ENCODE measurements around the gene FOXJ3.

FOXJ3 gene

DNA sequence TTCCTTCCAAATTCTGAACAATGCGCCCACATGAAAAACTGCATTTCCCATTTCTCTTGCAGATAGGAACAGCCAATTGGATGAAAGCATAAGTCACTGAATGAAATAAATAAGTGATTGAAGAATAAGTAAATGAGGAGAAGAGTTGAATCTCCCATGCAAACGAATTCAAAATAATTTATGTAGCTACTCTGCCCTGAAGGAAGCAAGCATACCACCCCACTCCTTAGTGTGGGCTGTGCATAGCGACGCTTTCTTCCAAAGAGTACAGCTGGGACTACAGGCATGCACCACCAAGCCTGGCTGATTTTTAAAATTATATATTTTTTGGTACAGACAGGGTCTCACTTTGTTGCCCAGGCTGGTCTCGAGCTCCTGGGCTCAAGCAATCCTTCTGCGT lies 29.1 kb upstream of the FOXJ3 start:
- H3K4me1 ChIP-seq (ENCODE audit: control insufficient read depth in 1 of 2, insufficient read depth in 2 of 2, low read length in 2 of 2) = no peaks in the 10 kb centered on the region
- H3K27me3 ChIP-seq (ENCODE audit: low read depth, low read length) = no peaks in the 10 kb centered on the region
- no peak overlapping the region for H3K27ac ChIP-seq (ENCODE audit: low read length)
- H3K4me3 ChIP-seq (ENCODE audit: low read depth in 1 of 2, low read length in 2 of 2) = no peak overlapping the region
- H3K9me3 ChIP-seq (ENCODE audit: control insufficient read depth in 1 of 2, low read length in 2 of 2) = no peaks in the 10 kb centered on the region
- H3K36me3 ChIP-seq (ENCODE audit: control insufficient read depth in 1 of 2, insufficient read depth in 2 of 2, low read length in 2 of 2) = no peaks in the 10 kb centered on the region

- Histone ChIP-seq H3K9me3 (ENCODE audit: control insufficient read depth in 1 of 2, low read length in 2 of 2) (no peaks in the 10 kb centered on the region), H3K4me1 (ENCODE audit: control insufficient read depth in 1 of 2, insufficient read depth in 2 of 2, low read length in 2 of 2) (no peaks in the 10 kb centered on the region), H3K36me3 (ENCODE audit: control insufficient read depth in 1 of 2, insufficient read depth in 2 of 2, low read length in 2 of 2) (no peaks in the 10 kb centered on the region), H3K27ac (ENCODE audit: low read length) (no peak overlapping the region), H3K4me3 (ENCODE audit: low read depth in 1 of 2, low read length in 2 of 2) (no peak overlapping the region), H3K27me3 (ENCODE audit: low read depth, low read length) (no peaks in the 10 kb centered on the region)
Measured at GRCh38 chr1:42359466-42359865, 24.4 kb upstream of the FOXJ3 start.

DNA sequence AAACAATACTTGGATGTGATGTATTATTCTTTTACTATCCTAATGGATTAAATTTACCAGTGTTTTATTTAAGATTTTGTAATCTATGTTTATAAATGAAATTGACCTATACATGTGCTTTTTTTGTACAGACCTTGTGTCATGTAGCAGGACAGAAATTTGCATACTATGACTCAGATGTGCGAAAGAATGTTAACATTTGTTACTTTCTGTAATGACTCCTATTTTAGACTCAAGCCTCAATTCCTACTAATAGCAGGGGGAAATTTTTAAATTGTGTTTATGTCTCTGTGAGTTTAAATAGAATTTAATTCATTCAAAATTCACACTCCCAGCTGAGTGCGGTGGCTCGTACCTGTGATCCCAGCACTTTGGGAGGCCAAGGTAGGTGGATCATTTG lies 23.8 kb upstream of the FOXJ3 start:
- no peaks in the 10 kb centered on the region for H3K27me3 ChIP-seq (ENCODE audit: low read depth, low read length)
- no peak overlapping the region for H3K4me3 ChIP-seq (ENCODE audit: low read depth in 1 of 2, low read length in 2 of 2)
- no peaks in the 10 kb centered on the region for H3K36me3 ChIP-seq (ENCODE audit: control insufficient read depth in 1 of 2, insufficient read depth in 2 of 2, low read length in 2 of 2)
- H3K4me1 ChIP-seq (ENCODE audit: control insufficient read depth in 1 of 2, insufficient read depth in 2 of 2, low read length in 2 of 2) = no peaks in the 10 kb centered on the region
- no peaks in the 10 kb centered on the region for H3K9me3 ChIP-seq (ENCODE audit: control insufficient read depth in 1 of 2, low read length in 2 of 2)
- H3K27ac ChIP-seq (ENCODE audit: low read length) = no peak overlapping the region

DNA sequence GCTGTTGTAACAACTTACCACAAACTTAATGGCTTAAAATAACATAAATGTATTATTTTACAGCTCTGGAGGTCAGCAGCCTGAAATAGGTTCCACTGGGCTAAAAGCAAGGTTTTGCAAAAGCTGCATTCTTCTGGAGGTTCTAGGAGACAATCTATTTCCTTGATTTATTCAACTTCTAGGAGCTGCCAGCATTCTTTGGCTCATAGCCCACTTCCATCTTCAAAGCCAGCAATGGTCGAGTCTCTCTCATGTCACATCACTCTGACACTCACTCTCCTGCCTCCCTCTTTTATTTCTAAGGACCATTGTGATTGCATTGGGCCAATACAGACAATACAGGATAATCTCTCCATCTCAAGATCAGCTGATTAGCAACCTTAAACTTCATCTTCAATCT lies 15.1 kb upstream of the FOXJ3 start:
- Histone ChIP-seq H3K27me3 (ENCODE audit: low read depth, low read length) (no peaks in the 10 kb centered on the region), H3K9me3 (ENCODE audit: control insufficient read depth in 1 of 2, low read length in 2 of 2) (no peaks in the 10 kb centered on the region), H3K36me3 (ENCODE audit: control insufficient read depth in 1 of 2, insufficient read depth in 2 of 2, low read length in 2 of 2) (no peaks in the 10 kb centered on the region), H3K4me1 (ENCODE audit: control insufficient read depth in 1 of 2, insufficient read depth in 2 of 2, low read length in 2 of 2) (no peaks in the 10 kb centered on the region), H3K27ac (ENCODE audit: low read length) (no peak overlapping the region), H3K4me3 (ENCODE audit: low read depth in 1 of 2, low read length in 2 of 2) (no peak overlapping the region)

DNA sequence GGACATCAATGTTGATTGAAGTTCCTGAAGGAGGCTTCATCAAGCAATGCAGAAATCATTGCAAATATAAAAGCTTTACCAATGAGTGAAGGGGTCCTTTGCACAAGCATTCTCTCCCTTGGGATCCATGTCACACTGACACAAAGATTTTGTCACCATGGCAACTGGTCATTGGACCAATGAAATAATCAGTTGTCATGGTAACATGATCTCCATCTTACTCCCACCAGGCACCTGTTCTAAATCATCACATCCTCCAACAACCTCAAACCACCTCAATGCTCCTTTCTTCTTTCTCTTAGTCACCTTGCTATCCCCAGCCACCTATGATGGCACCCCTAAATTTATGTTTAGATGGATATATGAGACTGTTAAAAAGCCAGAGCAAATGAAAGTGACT lies 13.5 kb upstream of the FOXJ3 start:
- no peaks in the 10 kb centered on the region for H3K4me1 ChIP-seq (ENCODE audit: control insufficient read depth in 1 of 2, insufficient read depth in 2 of 2, low read length in 2 of 2)
- no peaks in the 10 kb centered on the region for H3K27me3 ChIP-seq (ENCODE audit: low read depth, low read length)
- no peaks in the 10 kb centered on the region for H3K36me3 ChIP-seq (ENCODE audit: control insufficient read depth in 1 of 2, insufficient read depth in 2 of 2, low read length in 2 of 2)
- H3K9me3 ChIP-seq (ENCODE audit: control insufficient read depth in 1 of 2, low read length in 2 of 2) = no peaks in the 10 kb centered on the region
- H3K4me3 ChIP-seq (ENCODE audit: low read depth in 1 of 2, low read length in 2 of 2) = no peak overlapping the region
- no peak overlapping the region for H3K27ac ChIP-seq (ENCODE audit: low read length)

- no peaks in the 10 kb centered on the region for H3K27me3 ChIP-seq (ENCODE audit: low read depth, low read length)
- no peak overlapping the region for H3K4me3 ChIP-seq (ENCODE audit: low read depth in 1 of 2, low read length in 2 of 2)
- H3K27ac ChIP-seq (ENCODE audit: low read length) = no peak overlapping the region
- no peaks in the 10 kb centered on the region for H3K4me1 ChIP-seq (ENCODE audit: control insufficient read depth in 1 of 2, insufficient read depth in 2 of 2, low read length in 2 of 2)
- no peaks in the 10 kb centered on the region for H3K9me3 ChIP-seq (ENCODE audit: control insufficient read depth in 1 of 2, low read length in 2 of 2)
- H3K36me3 ChIP-seq (ENCODE audit: control insufficient read depth in 1 of 2, insufficient read depth in 2 of 2, low read length in 2 of 2) = no peaks in the 10 kb centered on the region
Measured at GRCh38 chr1:42343049-42343448, 8.0 kb upstream of the FOXJ3 start.

- H3K27ac ChIP-seq (ENCODE audit: low read length) = peak overlapping the region; percentile 51
- no peaks in the 10 kb centered on the region for H3K9me3 ChIP-seq (ENCODE audit: control insufficient read depth in 1 of 2, low read length in 2 of 2)
- H3K36me3 ChIP-seq (ENCODE audit: control insufficient read depth in 1 of 2, insufficient read depth in 2 of 2, low read length in 2 of 2) = no peaks in the 10 kb centered on the region
- no peaks in the 10 kb centered on the region for H3K27me3 ChIP-seq (ENCODE audit: low read depth, low read length)
- H3K4me3 ChIP-seq (ENCODE audit: low read depth in 1 of 2, low read length in 2 of 2) = no peak overlapping the region
- H3K4me1 ChIP-seq (ENCODE audit: control insufficient read depth in 1 of 2, insufficient read depth in 2 of 2, low read length in 2 of 2) = peaks cover 0 to 3% of the 10 kb centered on the region in 2 donors
Measured at GRCh38 chr1:42340901-42341300, 5.9 kb upstream of the FOXJ3 start.

- Histone ChIP-seq H3K4me3 (ENCODE audit: low read depth in 1 of 2, low read length in 2 of 2) (no peak overlapping the region), H3K27ac (ENCODE audit: low read length) (no peak overlapping the region), H3K27me3 (ENCODE audit: low read depth, low read length) (no peaks in the 10 kb centered on the region)
Measured at GRCh38 chr1:42340093-42340492, 5.1 kb upstream of the FOXJ3 start.

GRCh38 chr1:42336978-42337377 lies 1.9 kb upstream of the FOXJ3 start:
- Histone ChIP-seq H3K27me3 (ENCODE audit: low read depth, low read length) (no peaks in the 10 kb centered on the region), H3K4me1 (ENCODE audit: control insufficient read depth in 1 of 2, insufficient read depth in 2 of 2, low read length in 2 of 2) (peaks cover 0 to 13% of the 10 kb centered on the region in 2 donors), H3K9me3 (ENCODE audit: control insufficient read depth in 1 of 2, low read length in 2 of 2) (no peaks in the 10 kb centered on the region), H3K36me3 (ENCODE audit: control insufficient read depth in 1 of 2, insufficient read depth in 2 of 2, low read length in 2 of 2) (no peaks in the 10 kb centered on the region), H3K4me3 (ENCODE audit: low read depth in 1 of 2, low read length in 2 of 2) (no peak overlapping the region), H3K27ac (ENCODE audit: low read length) (no peak overlapping the region)

More at GRCh38 chr1:42340093-42340492, 5.1 kb upstream of the FOXJ3 start:
- no peaks in the 10 kb centered on the region for H3K36me3 ChIP-seq (ENCODE audit: control insufficient read depth in 1 of 2, insufficient read depth in 2 of 2, low read length in 2 of 2)
- H3K4me1 ChIP-seq (ENCODE audit: control insufficient read depth in 1 of 2, insufficient read depth in 2 of 2, low read length in 2 of 2) = peaks cover 0 to 6% of the 10 kb centered on the region in 2 donors
- no peaks in the 10 kb centered on the region for H3K9me3 ChIP-seq (ENCODE audit: control insufficient read depth in 1 of 2, low read length in 2 of 2)

GRCh38 chr1:42335809-42336518 lies 929 bp upstream of the FOXJ3 start:
- Histone ChIP-seq H3K4me1 (ENCODE audit: control insufficient read depth in 1 of 2, insufficient read depth in 2 of 2, low read length in 2 of 2) (peaks cover 0 to 13% of the 10 kb centered on the region in 2 donors), H3K36me3 (ENCODE audit: control insufficient read depth in 1 of 2, insufficient read depth in 2 of 2, low read length in 2 of 2) (no peaks in the 10 kb centered on the region), H3K27ac (ENCODE audit: low read length) (peak overlapping the region; percentile 91), H3K27me3 (ENCODE audit: low read depth, low read length) (no peaks in the 10 kb centered on the region), H3K9me3 (ENCODE audit: control insufficient read depth in 1 of 2, low read length in 2 of 2) (no peaks in the 10 kb centered on the region), H3K4me3 (ENCODE audit: low read depth in 1 of 2, low read length in 2 of 2) (peak overlapping the region; percentile 82 to 92)

GRCh38 chr1:42334240-42335049 lies 590 bp downstream of the FOXJ3 start:
- H3K27ac ChIP-seq (ENCODE audit: low read length) = peak overlapping the region; percentile 5
- peak overlapping the region; percentile 82 to 92 for H3K4me3 ChIP-seq (ENCODE audit: low read depth in 1 of 2, low read length in 2 of 2)
- H3K27me3 ChIP-seq (ENCODE audit: low read depth, low read length) = no peaks in the 10 kb centered on the region
- no peaks in the 10 kb centered on the region for H3K36me3 ChIP-seq (ENCODE audit: control insufficient read depth in 1 of 2, insufficient read depth in 2 of 2, low read length in 2 of 2)
- H3K9me3 ChIP-seq (ENCODE audit: control insufficient read depth in 1 of 2, low read length in 2 of 2) = no peaks in the 10 kb centered on the region
- H3K4me1 ChIP-seq (ENCODE audit: control insufficient read depth in 1 of 2, insufficient read depth in 2 of 2, low read length in 2 of 2) = peaks cover 0 to 13% of the 10 kb centered on the region in 2 donors

Measured in muscle layer of duodenum (tissue), 2 donors.